H9 (cell line): ENCODE results near the gene LHFPL6. TPM values are rescaled to one million over a fixed set of nuclear protein-coding genes. Genes with fewer than 3 reads are reported as not detected.

ENCODE experiments used
- DNase-seq: peaks from one replicate; pipeline ENCODE4 v3.0.0-alpha.2; 2017
- H2AFZ ChIP-seq: one replicate; pipeline ENCODE4 v1.6.1; 2013; ENCODE audit warnings: mild to moderate bottlenecking, low read length, control low read depth, moderate library complexity
- H2AK5ac ChIP-seq: 2 replicates; pipeline ENCODE4 v1.6.1; 2013; ENCODE audit warnings: low read length, control low read depth, mixed read lengths; ENCODE audit not compliant: insufficient read length
- H2BK120ac ChIP-seq: one replicate; pipeline ENCODE4 v1.6.1; 2013; ENCODE audit warnings: low read depth, mild to moderate bottlenecking, low read length, control low read depth, inconsistent platforms; ENCODE audit not compliant: poor library complexity, severe bottlenecking
- H2BK12ac ChIP-seq: 2 replicates; pipeline ENCODE4 v1.6.1; 2013; ENCODE audit warnings: low read length, control low read depth, mixed read lengths, low read depth; ENCODE audit not compliant: insufficient read length
- H2BK15ac ChIP-seq: 2 replicates; pipeline ENCODE4 v1.6.1; 2013; ENCODE audit warnings: low read depth, low read length, control low read depth
- H2BK20ac ChIP-seq: one replicate; pipeline ENCODE4 v1.6.1; 2013; ENCODE audit warnings: low read depth, mild to moderate bottlenecking, low read length, control low read depth, inconsistent platforms; ENCODE audit not compliant: poor library complexity, severe bottlenecking
- H2BK5ac ChIP-seq: 2 replicates; pipeline ENCODE4 v1.6.1; 2013; ENCODE audit warnings: low read length, control low read depth, mixed read lengths; ENCODE audit not compliant: insufficient read length
- H3K14ac ChIP-seq: 2 replicates; pipeline ENCODE4 v1.6.1; 2013; ENCODE audit warnings: low read length, control low read depth; ENCODE audit not compliant: insufficient read depth
- H3K18ac ChIP-seq: 2 replicates; pipeline ENCODE4 v1.6.1; 2013; ENCODE audit warnings: low read depth, mild to moderate bottlenecking, mixed read lengths, low read length, control low read depth; ENCODE audit not compliant: insufficient read length
- H3K23ac ChIP-seq: 2 replicates; pipeline ENCODE4 v1.6.1; 2013; ENCODE audit warnings: low read length, control low read depth, mixed read lengths, low read depth; ENCODE audit not compliant: insufficient read length
- H3K23me2 ChIP-seq: 2 replicates; pipeline ENCODE4 v1.6.1; 2013; ENCODE audit warnings: low read depth, mild to moderate bottlenecking, mixed read lengths, low read length, control low read depth; ENCODE audit not compliant: insufficient read length, poor library complexity, severe bottlenecking
- H3K27ac ChIP-seq: 2 replicates; pipeline ENCODE4 v1.5.1; 2013; ENCODE audit warnings: low read length, control low read depth, mixed read lengths, low read depth; ENCODE audit not compliant: insufficient read length
- H3K27me3 ChIP-seq: 2 replicates; pipeline ENCODE4 v1.6.1; 2013; ENCODE audit warnings: low read length, control low read depth, inconsistent platforms; ENCODE audit not compliant: insufficient read depth
- H3K4ac ChIP-seq: 2 replicates; pipeline ENCODE4 v1.6.1; 2013; ENCODE audit warnings: low read depth, mild to moderate bottlenecking, control low read depth, inconsistent platforms, low read length, moderate library complexity
- H3K4me1 ChIP-seq: 2 replicates; pipeline ENCODE4 v1.6.1; 2013; ENCODE audit warnings: low read length, control low read depth, inconsistent platforms; ENCODE audit not compliant: insufficient read depth
- H3K4me2 ChIP-seq: 2 replicates; pipeline ENCODE4 v1.6.1; 2013; ENCODE audit warnings: low read length, control low read depth, mixed read lengths; ENCODE audit not compliant: insufficient read length, insufficient read depth
- H3K56ac ChIP-seq: 2 replicates; pipeline ENCODE4 v1.6.1; 2013; ENCODE audit warnings: low read depth, mild to moderate bottlenecking, mixed read lengths, low read length, control low read depth; ENCODE audit not compliant: insufficient read length
- H3K79me1 ChIP-seq: 2 replicates; pipeline ENCODE4 v1.6.1; 2013; ENCODE audit warnings: low read depth, mild to moderate bottlenecking, moderate library complexity, low read length, control low read depth, inconsistent platforms; ENCODE audit not compliant: insufficient read depth, poor library complexity, severe bottlenecking
- H3K79me2 ChIP-seq: 2 replicates; pipeline ENCODE4 v1.6.1; 2013; ENCODE audit warnings: low read length, control low read depth, inconsistent platforms; ENCODE audit not compliant: insufficient read depth
- H3K9ac ChIP-seq: 2 replicates; pipeline ENCODE4 v1.6.1; 2013; ENCODE audit warnings: low read length, control low read depth, mixed read lengths; ENCODE audit not compliant: insufficient read length; ENCODE audit errors: extremely low read depth
- H3K9me3 ChIP-seq: one replicate; pipeline ENCODE4 v1.6.1; 2013; ENCODE audit warnings: low read depth, low read length, inconsistent platforms; ENCODE audit not compliant: control insufficient read depth
- H3T11ph ChIP-seq: one replicate; pipeline ENCODE4 v1.6.1; 2013; ENCODE audit warnings: mild to moderate bottlenecking, low read length, control low read depth, inconsistent platforms
- H4K20me1 ChIP-seq: one replicate; pipeline ENCODE4 v1.6.1; 2013; ENCODE audit not compliant: control insufficient read depth, insufficient read length, insufficient read depth
- H4K5ac ChIP-seq: 2 replicates; pipeline ENCODE4 v1.6.1; 2013; ENCODE audit warnings: low read depth, mild to moderate bottlenecking, mixed read lengths, low read length, control low read depth; ENCODE audit not compliant: insufficient read length
- H4K8ac ChIP-seq: replicated peaks from 2 replicates; pipeline ENCODE4 v1.6.1; 2013; ENCODE audit warnings: low read length, control low read depth, mixed read lengths, low read depth; ENCODE audit not compliant: insufficient read length
- H4K91ac ChIP-seq: 2 replicates; pipeline ENCODE4 v1.6.1; 2013; ENCODE audit warnings: low read depth, mild to moderate bottlenecking, moderate library complexity, mixed read lengths, low read length, control low read depth; ENCODE audit not compliant: insufficient read length
- H3K27ac Mint-ChIP-seq, 3 experiments: 2 replicates in 2 of 3; 3 replicates in 1 of 3; pipeline ENCODE4 v1.8.0; 2020 to 2021; ENCODE audit warnings: mixed read lengths in 3 of 3, mild to moderate bottlenecking in 1 of 3, moderate library complexity in 1 of 3
- H3K27me3 Mint-ChIP-seq: 2 replicates; pipeline ENCODE4 v1.8.0; 2021; ENCODE audit warnings: low read depth, mild to moderate bottlenecking, moderate library complexity, mixed read lengths
- H3K36me3 Mint-ChIP-seq, 3 experiments: 2 replicates in 2 of 3; 3 replicates in 1 of 3; pipeline ENCODE4 v1.8.0; 2020 to 2021; ENCODE audit warnings: low read depth in 3 of 3, mixed read lengths in 3 of 3; ENCODE audit not compliant: insufficient read depth in 1 of 3
- H3K4me1 Mint-ChIP-seq, 2 experiments: 2 replicates each; pipeline ENCODE4 v1.8.0; 2020; ENCODE audit warnings: mixed read lengths in 2 of 2
- H3K4me3 Mint-ChIP-seq, 2 experiments: 2 replicates in 1 of 2; 3 replicates in 1 of 2; pipeline ENCODE4 v1.8.0; 2020 to 2021; ENCODE audit warnings: mild to moderate bottlenecking in 2 of 2, mixed read lengths in 2 of 2, moderate library complexity in 1 of 2
- H3K9me3 Mint-ChIP-seq, 2 experiments: 2 replicates in 1 of 2; 3 replicates in 1 of 2; pipeline ENCODE4 v1.8.0; 2020; ENCODE audit warnings: mild to moderate bottlenecking in 2 of 2, mixed read lengths in 2 of 2, moderate library complexity in 1 of 2
- WGBS: extraction: QIAGEN DNeasy Blood & Tissue Kit; methylation state at CpG from one replicate; pipeline ENCODE4 v1.1.7; 2013; ENCODE audit warnings: missing lambda C conversion rate, low lambda C conversion rate, mixed read lengths; ENCODE audit not compliant: insufficient read length; ENCODE audit errors: extremely low coverage; 5-methylcytosine and 5-hydroxymethylcytosine counted together
- total RNA-seq: library from RNA; stranded (reverse); gene quantifications from 2 replicates; pipeline ENCODE4 v1.2.1, GENCODE V29; 2021
- TF ChIP-seq, protein P1 (sequence below): fragments of 200-600 bp; sonication (generic); conservative IDR thresholded peaks from 3 replicates; pipeline ENCODE4 v1.8.0; 2021; ENCODE audit warnings: antibody characterized with exemption, mild to moderate bottlenecking

Gene LHFPL6
- total RNA-seq, 1 experiment from 2014 or later, result 3.5 TPM

DNA sequence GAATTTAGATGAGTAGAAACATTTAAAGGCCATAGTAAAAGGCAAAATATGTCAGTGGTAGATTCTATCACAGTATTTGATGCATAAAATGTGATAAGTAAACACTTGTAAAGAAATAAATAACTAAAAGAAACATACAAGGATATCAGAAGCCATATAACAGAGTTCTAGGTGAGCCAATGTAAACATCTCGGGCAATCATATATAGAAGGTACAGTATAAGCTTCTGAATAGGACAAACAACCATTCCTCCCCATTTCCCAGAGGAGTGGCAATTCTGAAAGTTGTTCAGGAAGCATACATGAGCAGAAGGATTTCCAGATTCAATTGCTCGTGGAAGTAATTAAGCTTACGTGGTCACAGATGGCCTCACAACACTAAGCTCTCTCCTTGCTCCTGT, 267.3 kb downstream of the LHFPL6 start:
- Histone ChIP-seq H2BK5ac (no peak overlapping the region), H2BK120ac (no peak overlapping the region), H2BK12ac (no peak overlapping the region), H3K27me3 (no peaks in the 10 kb centered on the region), H3K23ac (no peak overlapping the region), H3K14ac (no peak overlapping the region), H3K4me2 (no peak overlapping the region), H3K27ac (no peak overlapping the region), H4K5ac (no peak overlapping the region), H3K56ac (no peak overlapping the region), H2AK5ac (no peak overlapping the region), H3K18ac (no peak overlapping the region), H3K23me2 (no peaks in the 10 kb centered on the region), H3K9me3 (no peaks in the 10 kb centered on the region), H4K8ac (no peak overlapping the region), H3T11ph (no peak overlapping the region), H3K4me1 (no peaks in the 10 kb centered on the region), H4K20me1 (no peaks in the 10 kb centered on the region), H3K9ac (no peak overlapping the region), H2AFZ (no peak overlapping the region), H3K79me2 (no peaks in the 10 kb centered on the region), H2BK15ac (no peak overlapping the region), H3K79me1 (no peaks in the 10 kb centered on the region), H2BK20ac (no peak overlapping the region), H3K4ac (no peak overlapping the region), H4K91ac (no peak overlapping the region)
- no peak overlapping the region for H3K27ac Mint-ChIP-seq
- TF ChIP-seq, protein P1, sequence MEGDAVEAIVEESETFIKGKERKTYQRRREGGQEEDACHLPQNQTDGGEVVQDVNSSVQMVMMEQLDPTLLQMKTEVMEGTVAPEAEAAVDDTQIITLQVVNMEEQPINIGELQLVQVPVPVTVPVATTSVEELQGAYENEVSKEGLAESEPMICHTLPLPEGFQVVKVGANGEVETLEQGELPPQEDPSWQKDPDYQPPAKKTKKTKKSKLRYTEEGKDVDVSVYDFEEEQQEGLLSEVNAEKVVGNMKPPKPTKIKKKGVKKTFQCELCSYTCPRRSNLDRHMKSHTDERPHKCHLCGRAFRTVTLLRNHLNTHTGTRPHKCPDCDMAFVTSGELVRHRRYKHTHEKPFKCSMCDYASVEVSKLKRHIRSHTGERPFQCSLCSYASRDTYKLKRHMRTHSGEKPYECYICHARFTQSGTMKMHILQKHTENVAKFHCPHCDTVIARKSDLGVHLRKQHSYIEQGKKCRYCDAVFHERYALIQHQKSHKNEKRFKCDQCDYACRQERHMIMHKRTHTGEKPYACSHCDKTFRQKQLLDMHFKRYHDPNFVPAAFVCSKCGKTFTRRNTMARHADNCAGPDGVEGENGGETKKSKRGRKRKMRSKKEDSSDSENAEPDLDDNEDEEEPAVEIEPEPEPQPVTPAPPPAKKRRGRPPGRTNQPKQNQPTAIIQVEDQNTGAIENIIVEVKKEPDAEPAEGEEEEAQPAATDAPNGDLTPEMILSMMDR, result no peak
- DNase-seq, result no peak
- H3K4me3 Mint-ChIP-seq, result no peak overlapping the region
- no CpG with 5 or more reads among the region's 3 CpGs for WGBS
- H3K4me1 Mint-ChIP-seq, result peaks cover 4 to 5% of the 10 kb centered on the region in 2 experiments; a peak in 3 of 4 replicates
- H3K9me3 Mint-ChIP-seq, result peaks cover 17 to 22% of the 10 kb centered on the region in 2 experiments
- peaks cover 16% of the 10 kb centered on the region for H3K27me3 Mint-ChIP-seq
- H3K36me3 Mint-ChIP-seq, result peaks cover 2 to 23% (median 8%) of the 10 kb centered on the region in 3 experiments; a peak in 5 of 7 replicates
